ENCODE measurements around the gene P2RX2. TPM values are rescaled to one million over a fixed set of nuclear protein-coding genes. Genes with fewer than 3 reads are reported as not detected.

P2RX2 gene
- total RNA-seq, 1 donor from 2014 or later, result not detected

DNA sequence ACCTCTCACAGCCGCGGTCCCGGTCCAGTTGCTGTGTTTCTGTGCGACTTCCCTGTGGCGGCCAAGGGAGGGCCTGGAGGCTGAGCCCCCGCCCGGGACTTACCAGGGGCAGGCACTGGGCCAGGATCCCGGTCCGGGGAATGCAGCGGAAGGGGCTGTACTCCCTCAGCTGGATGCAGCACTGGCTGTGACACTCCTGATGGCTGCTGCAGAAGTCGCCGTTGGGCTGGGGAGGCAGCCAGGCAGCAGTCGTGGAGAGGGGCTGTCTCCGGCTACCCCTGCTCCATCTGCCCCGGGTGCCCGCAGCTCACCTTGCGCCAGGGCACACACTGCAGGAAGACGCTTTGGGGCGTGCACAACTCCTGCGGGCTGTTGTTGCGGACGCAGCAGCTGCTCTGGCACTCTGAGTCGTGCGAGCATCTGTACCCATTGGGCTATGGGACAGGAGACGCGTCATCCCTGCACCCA is 14.4 kb upstream of the P2RX2 start:
- H3K9ac ChIP-seq, result no peak overlapping the region
- Mint-ChIP-seq H3K36me3 (no peaks in the 10 kb centered on the region), H3K27me3 (ENCODE audit: insufficient read depth, low read depth) (peaks cover 20% of the 10 kb centered on the region), H3K27ac (no peak overlapping the region), H3K4me3 (no peak overlapping the region), H3K9me3 (peaks cover 2% of the 10 kb centered on the region), H3K4me1 (peaks cover 61% of the 10 kb centered on the region)
- no peaks in the 10 kb centered on the region for H3K36me3 ChIP-seq
- no peak overlapping the region for H3K27ac ChIP-seq
- H3K4me1 ChIP-seq, result peaks cover 12% of the 10 kb centered on the region
- no peak overlapping the region for H3K4me2 ChIP-seq
- H3K79me2 ChIP-seq (ENCODE audit: low read depth), result no peaks in the 10 kb centered on the region
- DNase-seq (ENCODE audit: low spot score), result no peak
- no peak overlapping the region for H3K4me3 ChIP-seq
- H3F3A ChIP-seq (ENCODE audit: low read depth), result peaks cover 4% of the 10 kb centered on the region
- H2AFZ ChIP-seq (replicated peaks), result no peak overlapping the region
- TF ChIP-seq EZH2 (IDR thresholded peaks at IDR 0.05) (no peak), EZH2phosphoT487 (IDR thresholded peaks at IDR 0.05) (no peak)
- TF ChIP-seq, protein P1, sequence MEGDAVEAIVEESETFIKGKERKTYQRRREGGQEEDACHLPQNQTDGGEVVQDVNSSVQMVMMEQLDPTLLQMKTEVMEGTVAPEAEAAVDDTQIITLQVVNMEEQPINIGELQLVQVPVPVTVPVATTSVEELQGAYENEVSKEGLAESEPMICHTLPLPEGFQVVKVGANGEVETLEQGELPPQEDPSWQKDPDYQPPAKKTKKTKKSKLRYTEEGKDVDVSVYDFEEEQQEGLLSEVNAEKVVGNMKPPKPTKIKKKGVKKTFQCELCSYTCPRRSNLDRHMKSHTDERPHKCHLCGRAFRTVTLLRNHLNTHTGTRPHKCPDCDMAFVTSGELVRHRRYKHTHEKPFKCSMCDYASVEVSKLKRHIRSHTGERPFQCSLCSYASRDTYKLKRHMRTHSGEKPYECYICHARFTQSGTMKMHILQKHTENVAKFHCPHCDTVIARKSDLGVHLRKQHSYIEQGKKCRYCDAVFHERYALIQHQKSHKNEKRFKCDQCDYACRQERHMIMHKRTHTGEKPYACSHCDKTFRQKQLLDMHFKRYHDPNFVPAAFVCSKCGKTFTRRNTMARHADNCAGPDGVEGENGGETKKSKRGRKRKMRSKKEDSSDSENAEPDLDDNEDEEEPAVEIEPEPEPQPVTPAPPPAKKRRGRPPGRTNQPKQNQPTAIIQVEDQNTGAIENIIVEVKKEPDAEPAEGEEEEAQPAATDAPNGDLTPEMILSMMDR (IDR thresholded peaks at IDR 0.05), result no peak
- no peaks in the 10 kb centered on the region for H4K20me1 ChIP-seq (ENCODE audit: low read depth)
- peaks cover 100% of the 10 kb centered on the region for H3K27me3 ChIP-seq
- H3K9me3 ChIP-seq (ENCODE audit: low read depth), result no peaks in the 10 kb centered on the region

DNA sequence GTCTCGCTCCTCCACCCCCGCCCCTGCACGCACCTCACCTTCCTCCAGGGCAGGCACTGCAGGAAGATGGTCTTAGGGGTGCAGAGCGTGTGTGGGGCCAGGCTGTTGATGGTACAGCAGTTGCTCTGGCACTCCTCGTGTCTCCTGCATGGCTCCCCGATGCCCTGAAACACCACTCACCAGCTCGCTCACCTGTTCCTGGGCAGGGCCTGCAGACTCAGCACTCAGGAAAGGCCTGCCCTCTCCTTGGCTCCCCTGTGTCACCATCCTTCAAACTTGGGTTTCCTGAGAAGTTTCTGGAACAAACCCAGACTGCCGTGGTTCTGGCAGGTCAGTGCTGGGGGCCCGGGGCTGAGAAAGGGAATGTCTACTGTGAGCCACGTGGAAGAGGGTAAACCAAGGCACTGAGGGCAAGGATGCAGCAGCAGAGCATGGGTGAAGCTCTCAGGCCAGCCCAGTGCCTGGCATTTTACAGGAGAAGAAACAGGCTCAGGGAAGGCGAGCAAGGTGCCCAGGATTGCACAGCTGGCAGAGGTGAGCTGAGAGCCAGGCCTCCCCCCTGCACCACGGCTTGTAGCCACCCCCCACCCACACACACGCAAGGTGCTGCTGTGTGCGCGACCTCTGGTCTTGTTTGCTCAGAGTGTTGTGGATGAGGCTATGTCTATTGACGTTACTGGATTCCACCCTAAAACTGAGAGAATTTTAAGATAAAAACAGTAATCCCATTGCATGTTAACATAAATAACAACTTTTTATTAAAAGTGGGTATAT is 13.7 kb upstream of the P2RX2 start:
- Mint-ChIP-seq H3K9me3 (peaks cover 2% of the 10 kb centered on the region), H3K4me1 (peaks cover 62% of the 10 kb centered on the region)

DNA sequence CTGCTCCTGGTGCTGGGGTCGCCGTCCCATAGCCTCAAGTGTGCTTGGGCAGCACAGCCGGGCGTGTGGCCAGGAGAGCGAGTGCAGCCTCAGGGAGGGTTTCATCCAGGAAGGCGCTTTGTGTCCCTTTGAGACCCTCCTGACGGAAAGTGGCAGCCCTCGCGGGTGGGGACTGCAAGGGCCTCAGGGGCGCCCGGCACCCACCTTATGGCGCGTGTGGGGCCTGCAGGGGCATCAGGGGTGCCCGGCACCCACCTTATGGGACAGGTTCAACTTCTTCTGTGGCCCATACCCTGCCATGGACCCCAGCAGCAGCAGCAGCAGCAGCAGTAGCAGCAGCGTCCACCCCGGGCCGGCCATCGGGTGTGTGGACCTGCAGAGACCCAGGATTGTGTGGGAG is 12.7 kb upstream of the P2RX2 start:
- no peaks in the 10 kb centered on the region for H3K79me2 ChIP-seq (ENCODE audit: low read depth)
- no peak overlapping the region for H3K4me2 ChIP-seq
- Mint-ChIP-seq H3K4me1 (peaks cover 63% of the 10 kb centered on the region), H3K4me3 (no peak overlapping the region), H3K27me3 (ENCODE audit: insufficient read depth, low read depth) (peaks cover 25% of the 10 kb centered on the region), H3K9me3 (peaks cover 2% of the 10 kb centered on the region), H3K27ac (no peak overlapping the region), H3K36me3 (no peaks in the 10 kb centered on the region)
- H3K4me1 ChIP-seq, result peaks cover 12% of the 10 kb centered on the region
- no peak overlapping the region for H3K9ac ChIP-seq
- H4K20me1 ChIP-seq (ENCODE audit: low read depth), result no peaks in the 10 kb centered on the region
- H3K27ac ChIP-seq, result no peak overlapping the region
- no peak for TF ChIP-seq EZH2phosphoT487 (IDR thresholded peaks at IDR 0.05)
- TF ChIP-seq, protein P1 (IDR thresholded peaks at IDR 0.05), result no peak
- TF ChIP-seq EZH2 (IDR thresholded peaks at IDR 0.05), result no peak
- DNase-seq (ENCODE audit: low spot score), result no peak
- H3K4me3 ChIP-seq, result no peak overlapping the region
- H3F3A ChIP-seq (ENCODE audit: low read depth), result peaks cover 4% of the 10 kb centered on the region
- no peaks in the 10 kb centered on the region for H3K36me3 ChIP-seq
- H3K27me3 ChIP-seq, result peaks cover 100% of the 10 kb centered on the region
- H2AFZ ChIP-seq (replicated peaks), result no peak overlapping the region
- no peaks in the 10 kb centered on the region for H3K9me3 ChIP-seq (ENCODE audit: low read depth)

More for the DNA sequence above, 13.7 kb upstream of the P2RX2 start:
- no peaks in the 10 kb centered on the region for H3K36me3 ChIP-seq
- no peaks in the 10 kb centered on the region for H3K9me3 ChIP-seq (ENCODE audit: low read depth)
- no peaks in the 10 kb centered on the region for H3K36me3 Mint-ChIP-seq
- no peak overlapping the region for H3K9ac ChIP-seq
- H3F3A ChIP-seq (ENCODE audit: low read depth), result peaks cover 4% of the 10 kb centered on the region
- no peak overlapping the region for H3K27ac Mint-ChIP-seq
- DNase-seq (ENCODE audit: low spot score), result no peak
- no peaks in the 10 kb centered on the region for H4K20me1 ChIP-seq (ENCODE audit: low read depth)
- no peaks in the 10 kb centered on the region for H3K79me2 ChIP-seq (ENCODE audit: low read depth)
- peaks cover 12% of the 10 kb centered on the region for H3K4me1 ChIP-seq
- no peak overlapping the region for H2AFZ ChIP-seq (replicated peaks)
- H3K4me3 ChIP-seq, result no peak overlapping the region
- TF ChIP-seq EZH2 (IDR thresholded peaks at IDR 0.05) (no peak), EZH2phosphoT487 (IDR thresholded peaks at IDR 0.05) (no peak)
- TF ChIP-seq, protein P1 (IDR thresholded peaks at IDR 0.05), result no peak
- H3K27ac ChIP-seq, result no peak overlapping the region
- H3K4me2 ChIP-seq, result no peak overlapping the region
- peaks cover 17% of the 10 kb centered on the region for H3K27me3 Mint-ChIP-seq (ENCODE audit: insufficient read depth, low read depth)
- peak overlapping the region; percentile 33 for H3K4me3 Mint-ChIP-seq
- H3K27me3 ChIP-seq, result peaks cover 100% of the 10 kb centered on the region

Data from neural progenitor cell (in vitro differentiated cells).